ENCODE measurements around the gene TCEANC.
"Not testable (repeated sequence)": the region's sequence is repeated elsewhere in the genome, so short reads cannot be mapped to it uniquely, and the experiment has no call there.

TCEANC gene, protein sequence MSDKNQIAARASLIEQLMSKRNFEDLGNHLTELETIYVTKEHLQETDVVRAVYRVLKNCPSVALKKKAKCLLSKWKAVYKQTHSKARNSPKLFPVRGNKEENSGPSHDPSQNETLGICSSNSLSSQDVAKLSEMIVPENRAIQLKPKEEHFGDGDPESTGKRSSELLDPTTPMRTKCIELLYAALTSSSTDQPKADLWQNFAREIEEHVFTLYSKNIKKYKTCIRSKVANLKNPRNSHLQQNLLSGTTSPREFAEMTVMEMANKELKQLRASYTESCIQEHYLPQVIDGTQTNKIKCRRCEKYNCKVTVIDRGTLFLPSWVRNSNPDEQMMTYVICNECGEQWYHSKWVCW

DNA sequence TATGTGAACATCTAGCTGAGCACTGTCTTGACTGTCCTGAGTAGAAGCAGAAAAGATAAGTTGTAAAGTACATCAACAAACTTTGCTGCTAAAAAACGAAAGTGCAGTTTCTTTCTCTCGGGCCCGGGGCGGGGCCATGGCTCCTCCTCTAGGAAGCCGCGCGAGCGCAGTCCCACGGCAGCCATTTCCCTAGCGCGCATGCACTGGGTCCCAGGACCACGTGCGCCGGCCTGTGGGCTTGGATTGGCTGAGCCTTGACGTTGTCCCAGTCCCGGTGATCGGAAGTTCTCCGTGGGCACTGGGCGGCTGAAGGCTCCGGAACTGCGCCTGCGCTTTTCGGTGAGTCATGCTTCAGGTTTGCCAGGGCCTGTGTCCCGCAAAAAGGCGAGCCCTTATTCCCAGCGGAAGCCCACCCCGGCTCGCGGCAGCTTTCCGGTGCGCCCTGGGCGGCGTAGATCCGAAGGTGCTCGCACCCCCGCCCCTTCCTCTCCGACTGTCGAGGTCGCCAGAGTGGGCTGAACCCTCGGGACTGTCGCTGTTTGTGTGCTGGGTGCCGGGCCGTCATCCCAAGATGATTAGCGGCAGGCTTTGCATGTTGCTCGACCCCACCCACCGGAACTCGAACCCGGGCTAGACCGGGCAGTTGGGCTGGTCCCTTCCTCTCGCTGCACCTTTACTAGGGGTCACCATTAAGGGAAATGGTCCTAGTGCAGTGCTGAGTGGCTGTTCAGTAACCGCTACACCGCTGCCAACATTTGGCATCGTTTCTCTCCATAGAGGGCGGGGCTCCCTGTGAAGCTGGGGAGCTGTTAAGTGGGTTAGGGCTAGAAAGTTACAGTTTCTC lies at the start of gene TCEANC:
Gene TCEANC (plus strand): TSS at position 292 of the 844 bp plus-strand sequence. CDS start 9,368 bp downstream, outside the sequence.
- peak; percentile 87 to 99 (median 92) for DNase-seq
- intact Hi-C loops (cut with DNase I), result loop anchor here (1.0 to 10.0 kb wide), 3 partner anchors 36 to 377 kb away; partner anchors contain the start of gene RAB9A

DNA sequence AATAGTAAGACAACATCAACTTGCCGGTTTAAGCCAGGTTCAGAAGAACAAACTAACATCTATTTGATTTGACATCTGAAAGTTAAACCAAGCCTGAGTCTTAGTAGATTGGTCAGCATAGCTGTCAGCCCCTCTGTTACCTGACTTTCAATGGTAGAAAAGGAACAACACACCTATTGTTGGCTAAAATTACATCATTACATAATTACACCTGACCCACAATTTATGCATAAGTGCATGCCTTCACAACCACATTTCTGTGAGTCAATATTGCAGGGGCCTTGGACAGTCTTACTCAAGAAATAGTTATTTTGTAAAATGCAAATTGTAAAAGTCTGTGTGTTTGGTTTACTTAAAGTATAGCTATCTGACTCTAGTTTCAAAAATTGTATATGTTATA lies 47.3 kb upstream of the TCEANC start:
- intact Hi-C loops (cut with DNase I), result no loop called here
- no peak for DNase-seq

DNA sequence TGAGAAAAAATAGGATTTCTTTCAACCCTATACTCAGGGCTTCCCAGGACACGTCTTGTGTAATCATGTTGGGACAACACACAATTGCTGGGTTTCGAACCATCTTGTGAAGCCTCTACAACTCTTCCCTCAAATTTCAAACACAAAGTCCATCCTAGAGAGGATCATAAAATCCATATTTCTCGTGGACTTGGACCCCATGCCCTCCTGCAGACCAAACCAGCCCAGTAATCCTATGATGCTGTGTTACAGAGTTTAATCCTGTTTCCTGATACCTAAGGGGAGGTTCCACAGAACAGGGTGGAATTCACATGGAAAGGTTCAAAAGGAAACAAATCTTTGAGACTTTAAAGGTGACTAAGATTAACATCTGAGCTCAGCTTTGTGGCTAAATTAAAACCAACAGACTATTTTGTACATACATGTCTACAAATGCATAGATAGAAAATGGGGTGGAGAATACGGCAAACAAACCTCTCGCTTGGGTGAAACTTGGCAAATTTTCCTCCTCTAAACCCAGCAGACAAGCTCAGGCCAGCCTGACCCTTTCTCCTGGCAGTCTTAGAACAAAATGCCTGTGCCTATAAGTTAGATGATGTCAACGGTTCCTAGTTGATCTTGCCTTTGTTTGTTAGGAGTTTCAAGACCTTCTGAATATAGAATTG lies 45.5 kb upstream of the TCEANC start:
- intact Hi-C loops (cut with DNase I), result no loop called here
- DNase-seq, result no peak

DNA sequence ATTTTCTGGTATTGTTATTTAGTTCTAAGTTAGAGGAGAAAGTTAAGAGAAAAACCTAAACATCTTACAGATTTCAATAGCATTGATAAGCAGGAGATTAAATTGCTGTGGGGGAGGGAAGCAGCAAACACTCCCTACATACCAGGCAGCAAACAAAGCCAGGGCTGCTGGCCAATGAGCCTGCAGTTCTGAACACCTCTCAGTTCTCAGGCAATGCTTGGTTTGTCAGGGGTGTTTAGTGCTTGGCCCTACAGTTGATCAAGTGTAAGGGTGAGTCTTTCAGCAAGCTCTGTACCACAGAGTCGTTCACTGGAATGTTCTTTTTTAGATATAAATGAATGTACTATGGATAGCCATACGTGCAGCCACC lies 45.0 kb upstream of the TCEANC start:
- intact Hi-C loops (cut with DNase I), result no loop called here

DNA sequence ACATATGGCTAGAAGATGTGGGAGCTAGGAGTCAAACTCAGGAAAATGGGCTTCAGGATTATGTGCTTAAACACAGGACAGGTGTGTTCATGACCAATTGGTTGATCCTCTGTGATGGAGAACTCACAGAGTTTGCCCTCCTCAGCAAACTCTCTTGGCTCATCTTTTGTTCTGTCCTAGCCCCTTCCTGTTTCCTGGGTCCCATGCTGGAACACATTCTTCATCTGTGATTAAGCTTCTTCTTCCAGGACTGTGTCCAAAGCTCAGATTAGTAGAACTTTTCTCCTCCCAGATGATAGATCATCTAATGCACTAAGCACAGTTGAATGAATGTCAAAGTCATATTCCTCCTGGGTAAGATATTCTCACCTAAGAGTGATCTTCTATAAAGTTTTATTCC lies 38.8 kb upstream of the TCEANC start:
- no peak for DNase-seq
- intact Hi-C loops (cut with DNase I), result no loop called here

More for the DNA sequence above, 45.0 kb upstream of the TCEANC start:
- DNase-seq, result no peak

DNA sequence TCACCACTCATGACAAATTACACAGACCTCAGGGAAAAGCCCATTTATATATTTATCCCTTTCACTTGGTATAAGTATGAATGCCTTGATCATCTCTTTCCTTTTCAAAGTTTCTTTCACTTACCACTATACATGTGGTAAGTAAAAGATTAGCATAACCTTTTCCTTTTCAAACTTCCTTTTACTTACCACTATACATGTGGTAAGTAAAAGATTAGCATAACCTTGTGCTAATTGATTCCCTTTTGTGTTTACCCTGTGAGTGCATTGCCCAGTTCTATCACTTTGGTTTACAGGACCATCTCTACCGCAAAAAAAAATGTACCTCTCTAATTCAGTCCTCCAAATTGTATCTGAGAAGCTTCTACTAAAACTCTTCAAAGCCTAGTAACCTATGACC lies 32.7 kb upstream of the TCEANC start:
- no peak for DNase-seq
- intact Hi-C loops (cut with DNase I), result no loop called here

DNA sequence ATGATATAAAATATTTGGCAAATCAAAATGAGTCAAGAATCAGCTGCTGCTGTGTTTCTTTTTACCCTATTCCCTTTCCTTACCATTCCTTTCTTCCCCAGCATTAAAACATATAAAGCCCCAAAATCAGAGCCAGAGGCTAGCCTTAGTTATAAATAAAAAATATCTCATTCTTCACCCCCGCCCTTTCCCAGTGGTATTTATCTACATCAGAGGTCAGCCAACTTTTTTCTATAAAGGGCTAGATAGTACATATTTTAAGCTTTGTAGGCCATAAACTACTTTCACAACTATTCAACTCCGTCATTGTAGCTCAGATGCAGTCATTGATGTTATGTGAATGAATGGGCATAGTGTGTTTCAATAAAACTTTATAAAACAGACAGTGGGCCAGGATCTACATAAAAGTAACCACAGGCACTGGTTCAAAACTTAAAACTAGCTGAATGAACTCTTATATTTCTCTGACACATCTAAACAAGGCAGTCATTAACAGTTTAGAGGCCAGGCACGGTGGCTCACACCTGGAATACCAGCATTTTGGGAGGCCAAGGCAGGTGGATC lies 30.5 kb upstream of the TCEANC start:
- intact Hi-C loops (cut with DNase I), result no loop called here
- DNase-seq, result no peak

DNA sequence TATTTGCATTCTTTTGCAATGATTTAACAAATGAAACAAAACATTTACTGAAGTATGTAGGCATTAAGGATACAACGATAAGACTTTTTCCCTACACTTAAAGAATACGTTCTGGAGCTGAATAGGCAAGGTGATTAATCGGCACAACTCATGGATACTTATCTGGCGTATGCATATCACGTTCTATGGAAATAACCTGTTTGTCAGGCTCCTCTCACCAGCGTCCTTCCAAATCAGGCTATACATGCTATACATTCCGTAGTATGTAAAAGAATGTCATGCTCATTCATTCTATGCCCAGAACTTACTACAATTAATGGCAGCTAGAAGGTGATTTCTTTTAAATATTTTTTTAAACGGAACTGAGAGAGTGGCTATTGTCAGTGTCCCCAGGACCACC lies 25.6 kb upstream of the TCEANC start:
- no peak for DNase-seq
- intact Hi-C loops (cut with DNase I), result no loop called here

DNA sequence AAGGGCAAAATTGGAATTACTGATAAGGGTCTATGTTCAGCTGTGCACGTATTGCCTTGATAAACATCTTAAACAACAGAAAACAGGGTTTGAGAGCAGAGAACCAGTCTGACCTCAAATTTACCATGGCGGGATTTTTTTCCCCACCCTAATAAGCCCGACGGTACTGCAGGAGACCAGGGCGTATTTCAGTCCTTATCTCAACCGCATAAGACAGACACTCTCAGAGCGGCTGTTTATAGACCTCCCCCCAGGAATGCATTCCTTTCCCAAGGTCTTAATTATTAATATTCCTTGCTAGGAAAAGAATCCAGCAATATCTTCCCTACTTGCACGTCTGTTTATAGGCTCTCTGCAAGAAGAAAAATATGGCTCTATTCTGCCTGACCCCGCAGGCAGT lies 15.7 kb upstream of the TCEANC start:
- DNase-seq; intact Hi-C loops (cut with DNase I): not testable (repeated sequence)

DNA sequence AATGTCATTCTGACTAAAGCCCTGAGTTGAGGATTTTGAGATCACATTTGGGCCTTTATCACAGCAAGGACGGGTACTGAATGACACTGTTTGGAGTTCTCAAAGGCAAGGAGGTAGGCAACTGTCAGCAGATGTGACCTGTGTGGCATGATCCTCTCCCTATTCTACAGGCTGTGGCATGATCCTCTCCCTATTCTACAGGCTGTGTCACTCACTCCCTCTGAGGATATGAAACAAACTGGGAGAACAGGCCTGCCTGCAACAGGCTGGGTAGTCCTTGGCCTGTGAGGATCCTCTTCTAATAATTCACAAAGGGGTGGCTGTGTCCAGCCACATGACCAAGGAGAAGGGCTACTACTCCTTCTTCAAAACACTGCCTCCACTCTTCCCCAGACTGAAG lies 14.9 kb upstream of the TCEANC start:
- intact Hi-C loops (cut with DNase I), result no loop called here
- DNase-seq, result no peak

DNA sequence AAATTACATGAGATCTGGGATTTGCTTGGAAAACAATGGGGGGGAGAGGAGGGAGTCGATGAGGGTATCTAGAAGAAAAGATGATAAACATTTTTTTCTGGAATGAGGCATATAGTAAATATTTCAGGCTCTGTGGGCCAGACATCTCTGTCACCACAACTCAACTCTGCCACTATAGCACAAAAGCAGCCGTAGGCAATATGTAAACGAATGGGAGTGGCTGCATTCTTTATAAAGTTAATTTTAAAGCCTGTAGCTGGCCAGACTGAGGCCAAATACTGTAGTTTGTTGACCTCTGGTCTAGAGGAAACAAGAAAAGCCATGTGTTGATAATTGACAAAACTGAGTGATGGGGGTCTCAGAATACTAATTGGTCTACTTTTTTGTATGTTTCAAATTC lies 14.1 kb upstream of the TCEANC start:
- intact Hi-C loops (cut with DNase I), result no loop called here
- DNase-seq, result no peak

DNA sequence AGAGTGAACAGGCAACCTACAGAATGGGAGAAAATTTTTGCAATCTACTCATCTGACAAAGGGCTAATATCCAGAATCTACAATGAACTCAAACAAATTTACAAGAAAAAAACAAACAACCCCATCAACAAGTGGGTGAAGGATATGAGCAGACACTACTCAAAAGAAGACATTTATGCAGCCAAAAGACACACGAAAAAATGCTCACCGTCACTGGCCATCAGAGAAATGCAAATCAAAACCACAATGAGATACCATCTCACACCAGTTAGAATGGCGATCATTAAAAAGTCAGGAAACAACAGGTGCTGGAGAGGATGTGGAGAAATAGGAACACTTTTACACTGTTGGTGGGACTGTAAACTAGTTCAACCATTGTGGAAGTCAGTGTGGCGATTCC lies 11.3 kb upstream of the TCEANC start:
- DNase-seq; intact Hi-C loops (cut with DNase I): not testable (repeated sequence)

DNA sequence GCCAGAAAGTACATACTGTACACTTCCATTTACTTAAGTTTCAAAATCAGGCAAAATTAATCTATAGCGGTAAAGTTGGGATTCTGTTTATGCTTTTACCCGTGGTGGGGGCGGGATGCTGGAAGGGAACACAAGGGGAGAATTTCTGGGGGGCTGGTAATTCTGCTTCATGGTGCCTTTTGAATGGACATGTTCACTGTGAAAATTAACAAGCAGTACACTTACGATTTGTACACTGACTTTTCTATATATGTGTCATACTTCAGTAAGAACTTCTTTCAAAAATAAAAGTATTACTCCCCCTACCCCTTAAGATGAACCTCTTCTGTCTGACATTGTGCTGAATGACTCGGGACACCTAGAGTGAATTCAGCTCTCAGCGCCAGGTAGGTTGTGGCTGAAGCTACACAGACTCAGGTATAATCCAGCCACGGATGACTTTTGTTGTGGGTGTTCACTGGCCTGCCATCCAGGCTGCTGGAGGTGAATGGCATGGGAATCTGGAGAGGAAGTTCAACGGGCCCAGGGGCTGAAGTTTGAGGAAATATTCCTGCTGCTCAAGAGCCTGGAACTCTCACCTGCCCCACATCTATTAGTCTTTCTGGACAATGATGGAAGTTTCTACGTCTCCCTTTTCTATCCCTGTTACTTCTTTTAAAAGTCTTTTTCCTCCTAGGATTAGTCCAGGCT lies 7.3 kb upstream of the TCEANC start:
- DNase-seq, result no peak
- intact Hi-C loops (cut with DNase I), result loop anchor here (5.0 kb wide), 2 partner anchors 138 to 673 kb away; no protein-coding TSS in a partner anchor

DNA sequence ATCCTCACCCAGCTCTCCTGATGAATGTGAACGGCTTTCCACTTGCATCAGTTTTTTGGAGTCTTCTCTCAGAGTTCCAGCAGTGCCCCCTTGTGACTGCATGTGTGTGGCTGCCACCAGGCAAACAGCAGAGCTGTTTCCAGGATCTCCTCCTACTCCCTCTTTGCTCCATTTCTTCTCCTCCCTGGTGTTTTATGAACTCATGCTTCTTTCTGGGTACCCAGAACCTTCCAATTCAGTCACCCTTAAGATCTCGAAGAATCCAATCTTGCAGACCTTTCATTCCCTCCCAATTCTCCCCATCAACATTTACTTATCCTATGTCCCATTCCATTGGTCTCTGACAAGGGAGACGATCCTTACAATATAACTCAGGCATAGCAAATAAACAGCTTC lies 6.8 kb upstream of the TCEANC start:
- peak in 8 of 10 donors; percentile 18 to 94 (median 50) for DNase-seq
- intact Hi-C loops (cut with DNase I), result loop anchor here (5.0 kb wide), 2 partner anchors 139 to 674 kb away; no protein-coding TSS in a partner anchor

DNA sequence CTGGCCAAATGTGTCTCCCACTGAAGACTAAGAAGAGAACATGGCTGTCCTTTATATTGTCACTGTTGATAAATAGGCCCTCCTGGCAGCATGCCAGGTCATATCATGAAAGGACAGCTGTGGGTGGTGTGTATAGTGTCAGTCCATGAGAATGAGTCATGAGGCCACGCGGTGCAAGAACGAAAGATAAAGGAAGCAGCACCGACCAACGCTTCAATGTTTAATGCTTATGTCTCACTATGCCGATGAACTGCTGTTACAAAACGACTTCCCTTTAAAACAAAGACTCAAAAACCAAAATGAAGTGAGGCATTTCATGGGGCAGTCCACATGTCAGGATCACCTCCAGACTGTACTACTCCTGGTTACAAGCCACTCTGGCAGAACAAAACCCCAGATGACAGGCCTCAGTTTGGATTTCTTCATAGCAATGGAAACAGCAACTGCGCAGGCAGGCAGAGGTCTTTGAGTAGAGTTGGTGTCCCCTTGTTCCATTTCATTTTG lies 5.2 kb upstream of the TCEANC start:
- DNase-seq, result no peak
- intact Hi-C loops (cut with DNase I), result loop anchor here (5.0 kb wide), 2 partner anchors 140 to 675 kb away; no protein-coding TSS in a partner anchor

DNA sequence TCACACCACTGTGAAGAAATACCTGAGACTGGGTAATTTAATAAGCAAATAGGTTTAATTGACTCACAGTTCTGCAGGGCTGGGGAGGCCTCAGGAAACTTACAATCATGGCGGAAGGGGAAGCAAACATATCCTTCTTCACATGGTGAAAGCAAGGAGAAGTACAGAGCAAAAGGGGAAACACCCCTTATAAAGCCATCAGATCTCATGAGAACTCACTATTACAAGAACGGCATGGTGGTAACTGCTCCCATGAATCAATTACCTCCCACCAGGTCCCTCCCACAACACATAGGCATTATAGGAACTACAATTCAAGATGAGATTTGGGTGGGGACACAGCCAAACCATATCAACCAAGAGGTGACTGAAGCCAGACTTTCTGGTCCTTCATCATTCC lies 4.6 kb upstream of the TCEANC start:
- intact Hi-C loops (cut with DNase I), result loop anchor here (5.0 kb wide), 2 partner anchors 141 to 676 kb away; no protein-coding TSS in a partner anchor

DNA sequence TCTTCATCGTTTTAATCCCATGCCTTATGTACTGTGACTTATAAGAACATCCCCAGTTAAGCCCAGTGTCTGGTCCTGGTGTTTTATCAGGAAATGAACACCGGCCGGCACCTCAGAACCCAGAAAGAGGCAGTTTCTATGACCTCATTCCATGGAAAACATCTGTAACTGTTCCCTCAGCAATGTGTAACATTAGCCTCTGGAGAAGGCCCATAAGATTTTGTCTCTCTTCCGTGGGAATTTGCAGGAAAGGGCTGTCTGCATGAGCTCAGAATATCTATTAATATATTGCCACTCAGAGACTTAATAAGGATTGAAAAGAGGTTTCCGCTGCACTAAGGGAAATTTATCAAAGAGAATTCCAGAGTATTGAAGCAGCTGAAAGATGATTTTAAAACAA lies 3.1 kb upstream of the TCEANC start:
- no peak for DNase-seq

More for the DNA sequence above, 4.6 kb upstream of the TCEANC start:
- DNase-seq, result not testable (repeated sequence)

DNA sequence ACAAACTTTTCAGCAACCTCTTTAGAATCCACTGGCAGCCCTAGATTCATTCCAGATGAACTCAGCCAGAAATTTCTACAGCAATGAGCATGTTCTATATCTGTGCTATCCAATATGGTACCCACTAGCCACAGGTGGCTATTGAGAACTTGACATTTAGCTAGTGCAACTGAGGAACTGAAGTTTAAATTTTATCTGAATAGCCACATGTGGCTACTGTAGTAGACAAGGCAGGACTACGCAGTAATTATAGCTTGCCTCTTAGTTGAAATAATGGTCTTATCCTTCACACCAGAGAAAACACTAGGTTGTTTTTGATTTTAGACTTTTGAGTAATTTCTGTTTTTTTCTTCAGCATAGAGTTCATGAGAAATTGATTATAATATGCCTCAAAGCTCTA lies 2.6 kb upstream of the TCEANC start:
- no peak for DNase-seq
- intact Hi-C loops (cut with DNase I), result loop anchor here (10.0 kb wide), 1 partner anchor 244 kb away; no protein-coding TSS in a partner anchor

More for the DNA sequence above, 3.1 kb upstream of the TCEANC start:
- intact Hi-C loops (cut with DNase I), result loop anchor here (5.0 to 10.0 kb wide), 3 partner anchors 143 to 678 kb away; no protein-coding TSS in a partner anchor

DNA sequence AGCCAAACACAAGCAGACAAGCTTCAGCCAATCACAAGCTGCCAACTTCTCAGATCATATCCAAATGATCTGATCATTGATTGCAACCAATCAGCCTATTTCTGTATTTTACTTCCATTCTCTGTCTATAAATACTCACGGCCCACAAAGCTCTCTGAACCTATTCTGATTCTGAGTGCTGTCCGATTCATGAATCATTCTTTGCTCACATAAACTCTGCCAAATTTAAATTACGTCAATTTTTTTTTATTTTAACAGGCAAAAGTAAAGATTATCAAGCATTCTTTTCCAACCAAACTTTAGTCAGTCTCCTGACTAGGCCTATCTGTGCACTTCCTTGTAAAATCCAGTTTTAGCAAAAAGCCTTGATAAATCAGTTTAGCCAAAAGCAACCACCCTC lies 1.8 kb upstream of the TCEANC start:
- DNase-seq, result no peak
- intact Hi-C loops (cut with DNase I), result loop anchor here (10.0 kb wide), 1 partner anchor 244 kb away; no protein-coding TSS in a partner anchor
